ENCODE results near the gene LAP3.
"Not testable (repeated sequence)": the region's sequence is repeated elsewhere in the genome, so short reads cannot be mapped to it uniquely, and the experiment has no call there.

LAP3 gene

GRCh38 chr4:17576932-17577664 is at the start of gene LAP3:
TSS of gene LAP3 (plus strand) at chr4:17577198. CDS start at chr4:17577466, 268 bp downstream.
- DNase-seq, result peak; percentile 77

- DNase-seq, result no peak
Observed at GRCh38 chr4:17528551-17529165, 48.3 kb upstream of the LAP3 start.

DNA sequence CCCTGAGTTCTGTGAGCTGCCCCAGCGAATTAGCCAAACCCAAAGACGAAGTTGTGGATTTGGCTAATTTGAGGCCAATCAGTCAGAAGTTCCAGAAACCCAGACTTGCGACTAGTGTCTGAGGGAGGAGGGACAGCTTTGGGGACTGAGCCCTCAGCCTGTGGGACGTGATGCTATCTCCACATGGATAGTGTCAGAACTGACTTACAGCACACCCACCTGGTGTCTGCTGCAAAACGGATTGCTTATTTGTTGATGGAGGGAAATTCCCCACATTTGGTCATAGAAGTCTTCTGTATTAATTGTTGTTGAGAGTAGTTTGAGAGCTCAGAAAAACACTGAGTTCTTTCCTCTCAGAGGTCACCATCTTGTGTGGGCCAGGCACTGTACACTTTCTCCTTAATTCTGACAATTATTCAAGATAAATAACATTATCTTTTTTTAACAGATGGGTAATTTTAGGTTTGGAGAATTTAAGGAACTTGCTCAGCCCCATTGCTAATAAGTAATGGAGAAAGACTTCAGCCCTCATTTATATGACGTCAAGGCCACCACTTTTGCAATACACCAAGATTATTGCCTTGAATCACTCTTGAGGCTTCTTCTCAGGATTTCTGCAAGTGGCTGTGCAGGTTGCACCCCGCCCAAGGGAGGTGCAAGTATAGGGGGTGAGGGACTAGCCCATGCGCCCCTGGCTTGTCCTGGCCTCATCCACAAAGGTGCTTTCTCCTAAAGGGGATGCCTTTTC is 45.3 kb upstream of the LAP3 start:
- no peak for DNase-seq

DNA sequence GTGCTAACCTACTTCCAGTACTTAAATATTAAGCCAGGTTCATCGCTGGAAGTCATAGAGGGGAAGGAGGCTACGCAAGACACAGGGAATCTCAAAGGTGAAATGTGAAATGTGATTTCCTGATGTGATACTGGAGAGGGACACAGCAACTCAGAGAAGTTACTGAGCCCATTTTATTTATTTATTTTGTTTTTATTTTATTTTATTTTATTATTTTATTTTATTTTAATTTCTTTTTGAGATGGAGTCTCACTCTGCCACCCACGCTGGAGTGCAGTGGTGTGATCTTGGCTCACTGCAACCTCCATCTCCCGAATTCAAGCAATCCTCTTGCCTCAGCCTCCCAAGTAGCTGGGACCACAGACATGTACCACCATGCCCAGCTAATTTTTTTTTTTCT is 42.3 kb upstream of the LAP3 start:
- no peak for DNase-seq

GRCh38 chr4:17535242-17535641 is 41.8 kb upstream of the LAP3 start:
- DNase-seq, result no peak

DNA sequence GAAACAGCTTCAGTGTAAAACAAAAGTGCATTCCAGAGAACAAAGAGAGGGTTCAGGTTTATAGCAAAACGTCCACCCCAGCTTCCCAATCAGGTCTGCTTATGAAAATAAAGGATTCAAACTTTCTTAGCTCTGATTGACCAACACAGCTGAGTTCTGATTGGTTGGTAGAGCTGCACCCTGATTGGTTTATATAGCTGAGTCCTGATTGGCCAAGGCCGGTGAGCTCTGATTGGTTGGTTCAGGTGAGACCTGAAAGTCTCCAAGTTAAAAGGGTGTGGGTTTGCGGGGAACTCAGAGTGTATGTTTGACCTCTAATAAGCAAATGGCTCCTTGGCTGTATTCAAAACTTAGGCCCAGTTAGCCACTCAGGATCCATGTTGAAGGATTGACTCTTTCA is 41.1 kb upstream of the LAP3 start:
- no peak for DNase-seq

DNA sequence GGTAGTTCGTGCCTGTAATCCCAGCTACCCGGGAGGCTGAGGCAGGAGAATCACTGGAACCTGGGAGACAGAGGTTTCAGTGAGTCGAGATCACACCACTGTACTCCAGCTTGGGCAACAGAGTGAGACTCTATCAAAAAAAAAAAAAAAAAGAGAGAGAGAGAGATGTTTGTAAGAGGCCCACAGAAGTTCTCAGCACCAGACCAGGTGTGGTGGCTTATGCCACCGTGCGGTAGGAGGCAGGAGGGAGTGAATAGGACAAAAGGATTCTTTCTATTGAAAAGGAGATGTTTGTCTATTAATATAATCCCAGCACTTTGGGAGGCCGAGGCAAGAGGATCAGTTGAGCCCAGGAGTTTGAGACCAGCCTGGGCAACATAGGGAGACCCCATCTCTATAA is 39.9 kb upstream of the LAP3 start:
- not testable (repeated sequence) for DNase-seq

- peak; percentile 48 for DNase-seq
Observed at GRCh38 chr4:17544205-17544604, 32.8 kb upstream of the LAP3 start.

GRCh38 chr4:17544831-17545234 is 32.2 kb upstream of the LAP3 start:
- DNase-seq, result no peak

DNA sequence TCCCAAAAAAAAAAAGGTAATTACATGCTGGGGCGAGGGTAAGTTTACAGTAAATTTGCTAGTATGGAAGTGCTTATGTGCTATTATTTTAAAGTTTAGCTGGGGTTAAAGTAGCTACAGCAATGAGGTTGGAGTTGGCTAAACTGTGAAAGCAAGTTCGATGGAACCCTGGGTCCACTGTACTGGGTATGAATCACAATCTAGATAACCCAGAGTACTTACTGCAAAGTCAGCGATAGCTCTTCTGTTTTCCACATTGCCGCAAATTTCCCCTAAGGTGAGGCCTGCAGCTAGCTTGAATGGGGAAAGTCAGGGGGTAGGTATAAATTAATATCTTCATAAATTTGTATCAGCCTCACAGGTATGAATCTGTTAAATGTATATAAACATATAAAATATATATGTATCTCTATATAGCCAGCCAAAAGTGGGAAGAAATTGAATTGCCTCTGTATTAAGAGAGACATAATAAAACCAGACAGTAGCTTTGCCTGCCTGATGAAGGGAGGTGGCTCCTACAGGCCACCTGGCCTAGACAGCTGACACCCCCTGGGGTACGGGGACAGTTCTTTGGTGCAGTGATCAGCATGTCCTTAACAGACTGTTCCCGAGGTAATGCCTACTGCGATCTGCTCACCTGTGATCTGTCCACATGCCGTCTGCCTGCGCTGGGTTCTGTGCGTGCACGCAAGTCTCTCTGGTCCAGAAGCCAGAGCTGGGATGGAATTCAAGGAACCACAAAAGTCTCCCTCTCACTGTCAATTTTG is 31.4 kb upstream of the LAP3 start:
- no peak for DNase-seq

- no peak for DNase-seq
Observed at GRCh38 chr4:17546222-17546621, 30.8 kb upstream of the LAP3 start.

DNA sequence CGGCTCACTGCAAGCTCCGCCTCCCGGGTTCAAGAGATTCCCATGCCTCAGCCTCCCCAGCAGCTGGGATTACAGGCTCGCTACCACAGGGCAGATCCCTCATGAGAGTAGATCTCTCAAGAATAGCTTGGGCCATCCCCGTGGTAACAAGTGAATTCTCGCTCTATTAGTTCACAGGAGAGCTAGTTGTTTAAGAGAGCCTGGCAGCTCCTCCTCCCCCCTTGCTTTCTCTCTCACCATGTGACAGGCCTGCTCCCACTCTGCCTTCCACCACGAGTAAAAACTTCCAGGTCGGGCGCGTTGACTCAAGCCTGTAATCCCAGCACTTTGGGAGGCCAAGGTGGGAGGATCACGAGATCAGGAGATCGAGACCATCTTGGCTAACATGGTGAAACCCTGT is 30.3 kb upstream of the LAP3 start:
- no peak for DNase-seq

DNA sequence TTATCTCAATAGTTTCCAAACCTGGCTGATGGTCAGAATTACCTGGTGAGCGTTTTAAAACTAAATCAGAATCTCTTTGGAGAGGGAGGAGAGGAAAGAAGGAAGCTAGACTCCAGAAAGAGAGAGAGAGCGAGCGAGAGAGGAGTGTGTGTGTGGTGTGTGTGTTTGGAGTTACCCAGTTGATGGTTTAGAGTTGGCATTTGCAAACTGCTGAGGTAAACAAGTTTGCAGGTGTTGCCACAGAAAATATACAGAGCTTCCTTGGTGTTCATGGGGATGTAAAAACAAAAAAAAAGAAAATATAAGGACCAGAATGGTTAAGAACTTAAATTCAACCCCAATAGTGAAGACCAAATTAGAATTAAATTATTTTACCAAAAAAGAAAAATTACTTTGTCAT is 26.4 kb upstream of the LAP3 start:
- no peak for DNase-seq

GRCh38 chr4:17552427-17552826 is 24.6 kb upstream of the LAP3 start:
- DNase-seq, result no peak

DNA sequence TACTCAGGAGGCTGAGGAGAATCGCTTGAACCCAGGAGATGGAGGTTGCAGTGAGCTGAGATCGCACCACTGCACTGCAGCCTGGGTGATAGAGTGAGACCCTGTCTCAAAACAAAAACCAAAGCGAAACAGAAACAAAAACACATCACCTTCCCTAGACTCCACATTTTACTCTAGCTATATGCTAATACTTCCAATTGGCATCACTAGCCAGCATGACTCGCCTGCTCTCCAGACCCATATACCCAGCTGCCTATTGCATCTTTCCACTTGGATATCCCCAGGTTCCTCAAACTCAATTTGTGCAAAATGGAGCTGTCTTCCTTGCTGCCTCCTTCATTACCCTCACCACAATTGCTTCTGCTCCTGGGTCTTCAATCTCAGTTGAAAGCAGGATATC is 22.4 kb upstream of the LAP3 start:
- DNase-seq, result no peak

GRCh38 chr4:17556498-17556897 is 20.5 kb upstream of the LAP3 start:
- DNase-seq, result no peak

GRCh38 chr4:17557880-17558279 is 19.1 kb upstream of the LAP3 start:
- no peak for DNase-seq

DNA sequence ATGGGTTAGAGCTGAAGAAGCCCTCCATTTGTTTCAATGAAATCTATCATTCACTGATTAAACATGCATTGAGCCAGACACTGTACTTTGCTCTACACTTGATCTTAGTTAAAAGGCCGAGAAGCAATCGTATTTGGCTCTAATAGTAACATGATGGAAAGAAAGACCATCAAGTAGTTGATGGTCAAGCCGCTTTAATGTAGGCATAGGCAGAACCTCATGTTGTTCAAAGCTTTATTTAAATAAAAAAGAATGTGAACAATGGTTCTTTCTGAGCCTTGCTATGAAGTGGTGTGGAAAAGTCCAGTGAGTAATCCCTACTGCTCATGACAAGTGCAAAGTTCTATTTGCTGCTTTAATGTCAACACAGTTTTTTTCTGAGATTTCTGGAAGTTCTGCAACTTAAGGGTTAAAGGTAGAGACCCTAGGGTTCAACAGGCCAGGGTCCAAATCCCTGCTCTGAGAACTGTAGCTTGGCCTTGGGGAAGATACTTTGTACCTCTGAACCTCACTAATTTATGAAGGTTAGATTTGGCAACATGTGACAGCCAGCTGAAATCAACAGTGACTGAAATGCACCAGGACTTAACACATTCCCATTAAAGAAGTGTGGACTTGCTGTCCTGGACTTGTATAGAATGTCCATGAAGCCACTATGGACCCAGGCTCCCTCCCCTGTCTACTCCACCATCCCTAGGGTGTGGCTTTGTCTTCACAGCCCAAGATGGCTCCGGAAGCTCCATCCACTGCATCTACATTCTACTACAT is 17.9 kb upstream of the LAP3 start:
- no peak for DNase-seq

DNA sequence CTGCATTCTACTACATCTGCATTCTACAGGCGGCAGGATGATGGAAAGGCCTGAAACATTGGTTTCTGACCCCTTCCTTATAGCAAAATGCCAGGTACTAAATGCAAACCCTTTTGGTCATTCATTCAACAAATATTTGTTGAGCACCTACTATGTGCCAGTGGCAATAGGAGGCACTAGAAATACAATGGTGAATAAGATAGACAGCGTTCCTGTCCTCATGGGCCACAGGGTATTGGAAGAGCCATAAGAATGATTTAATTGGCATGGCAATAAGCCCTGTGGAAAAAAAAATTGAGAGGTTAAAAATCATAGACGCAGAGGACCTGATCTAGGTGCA is 17.3 kb upstream of the LAP3 start:
- no peak for DNase-seq

- DNase-seq, result no peak
Observed at GRCh38 chr4:17560065-17560673, 16.8 kb upstream of the LAP3 start.

DNA sequence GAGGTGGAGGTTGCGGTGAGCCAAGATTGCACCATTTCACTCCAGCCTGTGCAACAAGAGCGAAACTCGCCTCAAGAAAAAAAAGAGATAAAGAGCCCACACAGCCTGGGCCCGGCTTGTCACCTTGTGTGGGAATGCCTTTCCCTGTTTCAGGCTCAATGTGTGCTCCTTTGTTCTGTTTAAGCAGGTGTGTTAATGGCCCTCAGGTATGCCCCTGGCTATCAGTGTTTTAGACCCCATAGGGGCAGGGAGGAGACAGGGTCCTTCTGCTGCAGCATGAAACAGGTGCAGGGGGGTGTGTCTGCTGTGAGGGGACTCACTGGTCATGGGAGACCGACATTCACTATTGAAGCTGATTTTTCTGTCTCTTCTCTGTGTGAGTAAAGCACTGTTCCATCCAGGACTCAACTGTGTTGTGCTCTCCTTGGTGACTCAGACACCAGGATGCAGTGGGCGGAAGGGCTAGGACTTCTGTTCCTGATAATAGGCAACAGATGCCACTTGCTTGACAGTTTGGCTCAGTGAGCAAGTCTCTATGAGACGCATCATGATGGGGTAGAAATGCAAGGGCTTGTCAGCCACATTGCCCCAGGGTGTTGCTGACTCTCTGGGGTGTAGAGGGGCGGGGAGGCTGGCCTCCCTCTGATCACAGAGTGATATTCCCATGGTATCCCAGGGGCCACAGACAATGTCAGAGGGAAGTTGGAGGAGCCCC is 15.6 kb upstream of the LAP3 start:
- DNase-seq, result no peak

DNA sequence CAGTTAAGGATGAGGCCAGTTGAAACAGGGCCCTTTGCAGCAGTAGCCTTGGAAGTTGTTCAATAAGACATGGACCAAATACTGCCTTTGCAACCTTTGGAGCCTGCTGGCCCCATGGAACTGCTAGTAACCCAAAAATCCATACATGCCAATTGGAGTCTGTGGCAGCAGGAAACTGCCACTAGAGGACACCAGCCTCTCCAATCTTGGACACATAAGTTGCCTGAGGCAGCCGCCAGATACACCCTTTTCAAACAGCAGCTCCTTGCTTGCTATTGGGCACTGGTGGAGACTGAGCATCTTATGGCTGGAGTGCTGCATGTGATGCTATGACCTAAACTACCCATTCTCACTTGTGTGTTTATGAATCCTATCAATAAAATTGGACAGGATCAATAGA is 14.8 kb upstream of the LAP3 start:
- no peak for DNase-seq

Measured in NCI-H510A treated with DMSO at 0.1 percent for 48 hours (cell line).